ENCODE measurements around the gene SLC1A2.

SLC1A2 gene

DNA sequence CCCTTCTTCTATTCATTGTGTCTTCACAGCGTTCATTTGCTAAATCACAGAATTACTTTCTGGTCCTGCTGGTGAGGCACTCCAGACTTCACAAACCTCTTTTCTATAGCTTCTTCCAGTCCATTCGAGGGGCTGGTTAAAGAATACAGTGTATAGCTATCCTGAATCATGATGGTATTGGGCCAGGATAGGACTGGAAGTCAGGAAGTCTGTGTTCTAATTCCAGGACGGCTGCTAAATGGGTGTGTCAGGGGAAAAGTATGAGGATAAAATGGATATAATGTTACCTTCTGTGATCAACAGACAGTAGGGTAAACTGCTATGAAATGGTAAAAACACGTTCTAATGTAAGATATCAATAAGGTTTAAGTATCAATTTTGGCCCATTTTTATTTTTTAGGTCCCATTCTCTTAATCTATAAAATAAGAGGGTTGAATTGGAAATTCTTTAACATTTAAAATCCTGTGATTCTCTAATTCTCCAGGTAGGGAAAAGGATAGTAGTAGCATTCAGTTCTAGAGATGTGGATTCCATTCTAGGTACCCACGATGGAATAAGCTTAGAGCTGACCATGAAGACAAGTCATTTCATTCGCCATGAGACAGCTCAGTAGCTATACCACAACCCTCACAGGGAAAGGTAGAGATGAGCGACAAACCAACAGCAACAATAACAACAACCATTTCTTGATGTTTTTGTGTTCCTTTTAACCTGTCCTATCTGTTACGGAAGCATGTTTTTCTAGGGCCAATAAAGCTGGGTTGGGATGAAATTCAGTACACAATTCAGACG, 96.1 kb downstream of the SLC1A2 start:
- DNase-seq = no peak

DNA sequence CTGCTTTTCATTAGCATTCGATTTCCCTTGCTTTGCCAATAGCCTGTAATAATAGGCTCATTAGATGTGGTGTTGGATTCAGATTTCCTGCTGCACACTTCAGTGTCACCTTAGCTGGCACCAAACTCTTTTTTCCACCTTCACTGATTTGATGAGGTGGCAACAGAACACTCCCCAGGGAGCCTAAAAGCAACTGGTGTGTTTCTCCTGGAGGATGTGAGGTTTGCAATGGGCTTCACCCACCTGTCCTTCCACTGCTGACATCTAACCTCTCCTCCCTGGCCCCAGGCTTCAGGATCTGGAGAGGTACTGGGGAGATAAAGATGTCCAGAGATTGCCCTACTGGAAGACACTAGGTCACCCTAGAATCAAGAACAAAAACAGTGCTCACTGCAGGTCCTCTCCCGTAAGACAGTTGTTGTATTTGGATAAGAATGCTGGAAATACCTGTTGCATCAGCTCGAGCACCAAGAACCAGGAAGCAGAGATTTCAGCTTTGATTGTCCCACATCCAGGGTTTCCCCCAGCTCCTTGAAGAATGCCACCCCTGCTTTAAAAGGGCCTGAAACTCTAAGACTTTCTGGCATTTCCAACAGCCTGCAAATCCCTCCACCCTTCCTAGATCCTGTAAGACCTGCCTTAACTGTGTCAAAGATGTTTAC, 96.9 kb downstream of the SLC1A2 start:
- DNase-seq = no peak

GRCh38 chr11:35321532-35322317, 97.6 kb downstream of the SLC1A2 start:
- DNase-seq = no peak

DNA sequence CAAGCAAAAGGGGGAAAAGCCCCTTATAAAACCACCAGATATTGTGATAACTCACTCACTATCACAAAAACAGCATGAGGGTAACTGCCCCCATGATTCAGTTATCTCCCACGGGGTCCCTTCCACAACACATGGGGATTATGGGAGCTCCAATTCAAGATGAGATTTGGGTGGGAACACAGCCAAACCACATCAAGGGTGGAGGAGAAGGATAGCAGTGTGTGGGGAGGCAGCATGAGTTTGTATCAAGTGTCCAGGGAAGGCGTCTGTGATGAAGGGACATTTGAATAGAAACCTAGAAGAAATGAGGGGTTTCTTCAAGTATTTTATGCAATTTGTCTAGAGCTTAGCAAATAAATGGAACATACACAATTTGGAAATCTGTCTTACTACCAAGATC, 98.2 kb downstream of the SLC1A2 start:
- DNase-seq = no peak

- DNase-seq = no peak
Observed at GRCh38 chr11:35318977-35319925, 100.1 kb downstream of the SLC1A2 start.

GRCh38 chr11:35318309-35318708, 101.0 kb downstream of the SLC1A2 start:
- DNase-seq = no peak

- DNase-seq = no peak
Observed at GRCh38 chr11:35317253-35317652, 102.1 kb downstream of the SLC1A2 start.

DNA sequence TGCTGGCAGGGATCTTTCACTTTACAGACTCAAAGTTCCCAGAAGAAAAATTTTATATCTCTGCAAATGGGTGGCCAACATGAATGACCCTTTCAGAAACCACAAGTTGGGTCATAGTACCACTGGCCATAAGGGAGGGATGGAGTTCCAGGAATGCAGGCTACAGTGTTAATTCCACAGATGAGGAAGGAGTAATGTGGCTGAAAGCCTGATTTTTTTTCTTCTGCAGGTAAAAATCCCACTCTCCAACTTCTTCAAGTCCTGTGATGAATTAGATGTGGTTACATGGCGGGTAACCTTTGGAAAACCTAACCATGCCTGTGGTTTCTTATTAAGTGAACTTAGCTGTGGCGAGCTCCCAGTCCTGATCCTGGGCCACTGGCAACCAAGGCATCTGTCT, 103.2 kb downstream of the SLC1A2 start:
- DNase-seq = no peak

DNA sequence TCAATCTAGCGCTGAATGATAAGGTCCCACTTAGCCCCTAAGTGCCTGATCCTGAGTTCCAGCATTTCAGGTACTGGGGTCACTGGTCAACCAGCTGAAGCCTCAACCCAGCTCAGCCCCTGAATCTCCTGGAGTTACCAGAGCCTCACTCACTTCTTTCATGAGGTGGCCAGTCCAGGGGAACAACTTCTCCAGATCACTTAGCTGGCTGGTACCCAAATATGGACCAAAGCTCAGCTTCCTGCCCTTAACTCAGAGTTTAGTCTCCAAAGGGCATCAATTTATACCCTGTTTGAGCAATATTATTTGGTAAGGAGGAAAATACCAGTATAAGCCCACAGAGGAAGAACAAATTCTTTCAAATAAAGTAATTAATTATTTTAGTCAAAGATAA, 105.6 kb downstream of the SLC1A2 start:
- no peak for DNase-seq

- no peak for DNase-seq
Observed at GRCh38 chr11:35313066-35313759, 106.1 kb downstream of the SLC1A2 start.

- DNase-seq = no peak
Observed at GRCh38 chr11:35311331-35311730, 108.0 kb downstream of the SLC1A2 start.

DNA sequence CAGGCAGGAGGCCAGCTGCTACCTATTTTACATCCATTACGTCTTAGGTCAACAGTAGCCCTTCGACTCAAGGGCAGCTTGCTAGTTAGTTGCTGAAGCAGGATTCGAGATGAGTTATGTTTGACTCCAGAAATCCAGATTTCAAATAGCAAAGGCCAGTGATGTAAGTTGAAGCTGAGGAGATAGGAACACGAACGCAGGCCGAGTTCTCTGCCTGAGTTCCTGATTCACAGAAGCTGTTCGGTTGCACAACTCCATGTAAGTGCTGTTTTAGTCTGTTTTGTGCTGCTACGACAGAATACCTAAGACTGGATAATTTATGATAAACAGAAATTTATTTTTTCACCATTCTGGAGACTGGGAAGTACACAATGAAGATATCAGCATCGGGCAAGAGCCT, 111.2 kb downstream of the SLC1A2 start:
- no peak for DNase-seq

DNA sequence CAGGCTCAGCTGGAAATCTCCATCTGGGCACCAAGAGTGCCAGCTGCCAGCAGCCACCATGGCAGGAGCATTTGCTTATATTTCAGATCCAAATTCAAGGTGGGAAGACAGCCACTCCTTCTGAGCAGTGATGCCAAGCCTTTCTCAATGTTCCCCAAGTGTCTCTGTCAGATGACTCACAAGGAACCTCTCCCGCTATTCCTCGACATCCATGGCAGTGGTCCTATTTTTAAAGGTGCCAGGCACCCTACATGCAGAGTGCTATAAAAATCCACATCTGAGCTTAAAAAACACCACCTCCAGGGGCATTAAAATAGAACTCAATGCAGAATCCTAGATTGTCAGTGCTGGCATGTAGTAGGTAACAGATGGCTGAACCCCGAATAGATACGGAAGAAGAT, 112.1 kb downstream of the SLC1A2 start:
- DNase-seq = no peak

DNA sequence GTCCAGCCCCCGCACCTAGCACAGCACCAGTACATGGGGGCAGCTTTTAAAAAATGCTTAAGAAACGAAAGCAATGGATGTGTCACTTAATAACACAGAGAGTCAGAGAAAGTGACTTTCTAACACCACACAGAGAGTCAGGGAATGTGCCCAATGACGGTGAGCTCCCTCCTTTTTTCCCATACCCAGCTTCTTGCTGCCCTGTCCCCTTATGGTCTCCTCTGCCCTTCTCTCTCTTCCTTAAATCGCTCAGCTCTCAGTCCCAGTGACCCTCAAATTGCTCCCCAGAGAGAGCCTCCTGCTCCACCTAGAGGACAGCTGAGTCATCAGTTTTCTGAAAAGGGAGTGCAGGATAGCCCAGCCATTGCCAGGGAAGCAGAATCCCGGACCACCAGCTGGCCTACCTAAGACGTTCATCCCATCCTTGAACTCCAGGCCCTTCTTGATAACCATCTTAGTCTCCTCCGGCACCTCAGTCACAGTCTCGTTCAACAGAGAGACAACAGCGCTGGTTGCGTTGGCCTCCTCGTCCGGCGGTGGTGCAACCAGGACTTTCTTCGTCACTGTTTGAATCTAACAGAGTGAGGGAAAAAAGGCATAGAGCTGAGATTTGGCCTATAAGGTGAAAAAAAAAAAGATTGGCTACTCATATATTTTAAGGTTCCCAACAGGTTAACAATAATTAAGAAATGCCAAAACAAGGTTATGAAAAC, 113.5 kb downstream of the SLC1A2 start:
- no peak for DNase-seq

GRCh38 chr11:35304900-35305460, 114.4 kb downstream of the SLC1A2 start:
- no peak for DNase-seq

GRCh38 chr11:35304386-35304775, 115.0 kb downstream of the SLC1A2 start:
- DNase-seq = no peak

DNA sequence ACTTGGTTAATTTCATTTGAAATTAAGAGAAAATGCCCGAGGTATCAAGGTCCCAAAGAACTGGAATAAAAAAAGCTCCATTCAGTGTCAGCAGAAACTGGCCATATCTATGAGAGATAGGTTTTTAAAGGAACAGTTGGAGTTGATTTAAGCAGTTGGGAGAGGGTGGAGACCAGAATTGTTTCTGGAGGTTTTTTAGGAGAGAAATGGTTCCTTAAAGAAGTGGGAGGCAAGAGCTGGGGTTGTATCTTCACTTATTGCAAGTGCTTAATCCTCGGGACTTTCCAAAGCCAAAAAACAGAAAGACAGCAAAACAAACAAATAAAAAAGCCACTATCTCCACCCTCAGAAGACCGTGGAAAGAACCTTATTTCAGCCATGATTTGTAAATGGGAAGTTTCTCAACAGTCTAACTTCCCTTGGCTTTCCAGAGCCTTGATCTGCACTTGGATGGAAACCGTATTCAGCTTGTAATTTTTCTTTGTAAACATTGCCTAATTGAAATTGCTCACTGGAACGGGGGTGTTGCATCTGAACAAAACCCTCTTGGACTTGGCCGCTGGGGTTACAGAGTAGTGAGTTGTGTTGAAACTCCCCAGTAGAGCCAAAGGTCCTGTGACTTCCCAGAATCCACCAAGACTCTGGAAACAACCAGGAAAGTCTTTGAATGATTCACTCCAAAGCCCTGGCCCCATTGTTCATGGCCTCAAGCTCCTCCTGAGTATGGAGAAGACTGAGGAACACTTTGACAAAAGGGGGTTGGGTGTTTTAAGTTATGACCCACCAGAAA, 115.6 kb downstream of the SLC1A2 start:
- no peak for DNase-seq

- no peak for DNase-seq
Observed at GRCh38 chr11:35302398-35302797, 117.0 kb downstream of the SLC1A2 start.

- DNase-seq = no peak
Observed at GRCh38 chr11:35298369-35298768, 121.0 kb downstream of the SLC1A2 start.

DNA sequence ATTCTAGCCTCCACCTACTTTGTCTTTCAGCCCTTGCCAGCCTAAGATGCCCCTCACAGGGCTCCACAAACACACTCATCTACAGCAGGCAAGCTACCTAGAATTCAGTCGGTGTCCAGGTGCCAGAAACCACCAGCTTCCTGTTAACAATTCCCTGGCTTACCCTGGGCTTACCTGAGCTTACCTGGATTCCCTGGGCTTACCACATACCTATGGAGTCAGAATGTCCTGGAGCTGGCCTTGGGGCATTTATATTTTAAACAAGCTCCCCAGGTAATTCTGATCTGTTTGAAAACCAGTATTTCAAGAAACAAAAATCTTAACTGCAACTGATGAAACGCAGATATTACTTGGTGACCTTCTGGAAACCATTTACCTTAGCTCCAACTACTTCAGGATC, 123.6 kb downstream of the SLC1A2 start:
- no peak for DNase-seq

Data from activated CD8-positive, alpha-beta memory T cell treated with anti-CD3 and anti-CD28 coated beads, Interleukin-2, amount 50 U/mL, for 48 hours (primary cell).